SKM-1 (cell line): ENCODE results near the gene RBM3.

ENCODE experiments used
- DNase-seq: peaks from one replicate; lab custom pipeline; 2025; ENCODE audit not compliant: unreplicated experiment; lab: John Stamatoyannopoulos, UW

RBM3 gene

GRCh38 chrX:48576108-48576507 is 1.8 kb downstream of the RBM3 start:
- no peak for DNase-seq

- DNase-seq, result no peak
These were observed 4.4 kb downstream of the RBM3 start for GRCh38 chrX:48578661-48579128.

GRCh38 chrX:48579259-48579658 is 5.0 kb downstream of the RBM3 start:
- no peak for DNase-seq

- DNase-seq, result no peak
These were observed 6.4 kb downstream of the RBM3 start for GRCh38 chrX:48580662-48581061.

GRCh38 chrX:48584698-48585097 is 10.4 kb downstream of the RBM3 start:
- DNase-seq, result no peak

GRCh38 chrX:48589482-48590162 is 15.3 kb downstream of the RBM3 start:
- DNase-seq, result no peak

GRCh38 chrX:48590203-48591103 is 16.2 kb downstream of the RBM3 start:
- no peak for DNase-seq

- no peak for DNase-seq
These were observed 17.0 kb downstream of the RBM3 start for GRCh38 chrX:48591255-48591791.

- no peak for DNase-seq
These were observed 18.7 kb downstream of the RBM3 start for GRCh38 chrX:48592971-48593370.

GRCh38 chrX:48595929-48596328 is 21.6 kb downstream of the RBM3 start:
- no peak for DNase-seq

GRCh38 chrX:48597353-48598264 is 23.3 kb downstream of the RBM3 start, which contains the start of gene WDR13:
Gene WDR13, plus strand, starts transcription at chrX:48597492. Its CDS starts 505 bp downstream, at chrX:48597997.
- peak; percentile 43 for DNase-seq

GRCh38 chrX:48598614-48599013 is 24.3 kb downstream of the RBM3 start:
- no peak for DNase-seq

- no peak for DNase-seq
These were observed 25.1 kb downstream of the RBM3 start for GRCh38 chrX:48599341-48599740.

- no peak for DNase-seq
These were observed 25.9 kb downstream of the RBM3 start for GRCh38 chrX:48600226-48600625.

- DNase-seq, result no peak
These were observed 27.6 kb downstream of the RBM3 start for GRCh38 chrX:48601741-48602394.

- DNase-seq, result no peak
These were observed 30.4 kb downstream of the RBM3 start for GRCh38 chrX:48604701-48605100.

- DNase-seq, result no peak
These were observed 31.8 kb downstream of the RBM3 start for GRCh38 chrX:48606091-48606490.

- no peak for DNase-seq
These were observed 37.4 kb downstream of the RBM3 start for GRCh38 chrX:48611703-48612102.

- DNase-seq, result no peak
These were observed 39.3 kb downstream of the RBM3 start for GRCh38 chrX:48613502-48614160.

GRCh38 chrX:48616576-48616975 is 42.3 kb downstream of the RBM3 start:
- no peak for DNase-seq
